GM23338 (cell line): Measurements from ENCODE around the gene PALLD. TPM values are rescaled to one million over a fixed set of nuclear protein-coding genes. Genes with fewer than 3 reads are reported as not detected.

Source experiments
- ATAC-seq: fragments of 200-7000 bp; cut with Tn5 transposase; 3 replicates; pipeline ENCODE4 v1.9.1; 2020
- DNase-seq: peaks from one replicate; pipeline ENCODE4 v3.0.0-alpha.2; 2015; ENCODE audit warnings: low spot score
- H2AFZ ChIP-seq: fragments of 200-600 bp; sonication (generic); 2 replicates; pipeline ENCODE4 v1.8.0; 2016; ENCODE audit warnings: antibody characterized with exemption, mild to moderate bottlenecking, moderate library complexity
- H3F3A ChIP-seq: fragments of 200-600 bp; sonication (generic); replicated peaks from 2 replicates; pipeline ENCODE4 v1.8.0; 2017; ENCODE audit warnings: antibody characterized with exemption, mixed run types, low read depth
- H3K27ac ChIP-seq: fragments of 200-600 bp; sonication (generic); 2 replicates; pipeline ENCODE4 v1.6.1; 2016; ENCODE audit warnings: low read depth
- H3K27me3 ChIP-seq: fragments of 200-600 bp; sonication (generic); 2 replicates; pipeline ENCODE4 v1.8.0; 2016; ENCODE audit warnings: mild to moderate bottlenecking, mixed run types, moderate library complexity; ENCODE audit not compliant: insufficient read depth
- H3K36me3 ChIP-seq: fragments of 200-600 bp; sonication (generic); 2 replicates; pipeline ENCODE4 v1.8.0; 2016; ENCODE audit warnings: mild to moderate bottlenecking; ENCODE audit not compliant: insufficient read depth
- H3K4me1 ChIP-seq: fragments of 200-600 bp; sonication (generic); 2 replicates; pipeline ENCODE4 v1.8.0; 2016; ENCODE audit warnings: mild to moderate bottlenecking, moderate library complexity; ENCODE audit not compliant: insufficient read depth
- H3K4me2 ChIP-seq: fragments of 200-600 bp; sonication (generic); 2 replicates; pipeline ENCODE4 v1.7.1; 2017; ENCODE audit warnings: mixed run types
- H3K4me3 ChIP-seq: fragments of 200-600 bp; sonication (generic); 2 replicates; pipeline ENCODE4 v1.6.1; 2016; ENCODE audit warnings: mixed run types
- H3K79me2 ChIP-seq: fragments of 200-600 bp; sonication (generic); replicated peaks from 2 replicates; pipeline ENCODE4 v1.8.0; 2017; ENCODE audit warnings: mild to moderate bottlenecking; ENCODE audit not compliant: insufficient read depth
- H3K9me2 ChIP-seq: fragments of 200-600 bp; sonication (generic); 2 replicates; pipeline ENCODE4 v1.8.0; 2017; ENCODE audit not compliant: insufficient read depth
- H4K20me1 ChIP-seq: fragments of 200-600 bp; sonication (generic); replicated peaks from 2 replicates; pipeline ENCODE4 v1.8.0; 2017; ENCODE audit warnings: mild to moderate bottlenecking; ENCODE audit not compliant: insufficient read depth
- H3K27ac Mint-ChIP-seq: 2 replicates; pipeline ENCODE4 v1.8.0; 2020; ENCODE audit warnings: inconsistent platforms, mild to moderate bottlenecking, moderate library complexity, mixed read lengths
- H3K27me3 Mint-ChIP-seq: 3 replicates; pipeline ENCODE4 v1.8.0; 2022; ENCODE audit warnings: low read depth, mild to moderate bottlenecking, moderate library complexity, mixed read lengths, inconsistent platforms; ENCODE audit not compliant: insufficient read depth, poor library complexity
- H3K36me3 Mint-ChIP-seq: 3 replicates; pipeline ENCODE4 v1.8.0; 2021; ENCODE audit warnings: low read depth, mild to moderate bottlenecking, inconsistent platforms, moderate library complexity, mixed read lengths
- H3K4me1 Mint-ChIP-seq: 3 replicates; pipeline ENCODE4 v1.8.0; 2020; ENCODE audit warnings: mild to moderate bottlenecking, inconsistent platforms, mixed read lengths
- H3K4me3 Mint-ChIP-seq: 3 replicates; pipeline ENCODE4 v1.8.0; 2021; ENCODE audit warnings: moderate library complexity, mild to moderate bottlenecking, inconsistent platforms, mixed read lengths
- H3K9me3 Mint-ChIP-seq: 3 replicates; pipeline ENCODE4 v1.8.0; 2020; ENCODE audit warnings: moderate library complexity, mild to moderate bottlenecking, inconsistent platforms, mixed read lengths
- EZH2 ChIP-seq: fragments of 200-600 bp; sonication (generic); IDR thresholded peaks from one replicate; pipeline ENCODE4 v1.8.0; 2017; ENCODE audit warnings: antibody characterized with exemption, mild to moderate bottlenecking, low read depth; ENCODE audit not compliant: unreplicated experiment
- JUNB ChIP-seq: IDR thresholded peaks from one replicate; pipeline ENCODE4 v1.6.1; 2016; ENCODE audit warnings: antibody characterized with exemption; ENCODE audit not compliant: unreplicated experiment
- NANOG ChIP-seq: IDR thresholded peaks from 2 replicates; pipeline ENCODE4 v1.6.1; 2016; ENCODE audit warnings: antibody characterized with exemption, borderline replicate concordance
- POLR2AphosphoS5 ChIP-seq: IDR thresholded peaks from 2 replicates; pipeline ENCODE4 v1.6.1; 2016; ENCODE audit warnings: antibody characterized with exemption, low read depth
- STAT1 ChIP-seq: IDR thresholded peaks from one replicate; pipeline ENCODE4 v1.6.1; 2016; ENCODE audit warnings: antibody characterized with exemption; ENCODE audit not compliant: unreplicated experiment
- polyA plus RNA-seq: library from polyadenylated mRNA; unstranded; fragments of >200 nt; fragmentation: Nextera tagmentation; extraction: Ambion mirVana; gene quantifications from 2 replicates; pipeline ENCODE4 v1.2.1, GENCODE V29; 2016
- total RNA-seq: library from RNA; depleted of rRNA; stranded (reverse); fragments of >200 nt; shearing (Covaris generic); gene quantifications from 2 replicates; pipeline ENCODE4 v1.2.3, GENCODE V29; 2014
- TF ChIP-seq, protein P1 (sequence below): fragments of 250-450 bp; sonication (Bioruptor Pico); IDR thresholded peaks from 2 replicates; pipeline ENCODE4 v1.5.0; 2020; ENCODE audit warnings: mild to moderate bottlenecking, moderate library complexity
- TF ChIP-seq, protein P2 (sequence below), 2 experiments: fragments of 200-600 bp in 1 of 2; sonication (generic) in 1 of 2; conservative IDR thresholded peaks; 2 replicates each; pipeline versions ENCODE4 v1.5.1 to v1.6.1; 2016 to 2017; ENCODE audit warnings: antibody characterized with exemption in 2 of 2, low read depth in 2 of 2, mild to moderate bottlenecking in 2 of 2, moderate library complexity in 1 of 2
- TF ChIP-seq, protein P3 (sequence below): IDR thresholded peaks from one replicate; pipeline ENCODE4 v1.6.1; 2018; ENCODE audit warnings: antibody characterized with exemption; ENCODE audit not compliant: unreplicated experiment

PALLD gene
- total and polyA plus RNA-seq, 2 experiments from 2014 or later = 13.1 to 30.2 TPM

DNA sequence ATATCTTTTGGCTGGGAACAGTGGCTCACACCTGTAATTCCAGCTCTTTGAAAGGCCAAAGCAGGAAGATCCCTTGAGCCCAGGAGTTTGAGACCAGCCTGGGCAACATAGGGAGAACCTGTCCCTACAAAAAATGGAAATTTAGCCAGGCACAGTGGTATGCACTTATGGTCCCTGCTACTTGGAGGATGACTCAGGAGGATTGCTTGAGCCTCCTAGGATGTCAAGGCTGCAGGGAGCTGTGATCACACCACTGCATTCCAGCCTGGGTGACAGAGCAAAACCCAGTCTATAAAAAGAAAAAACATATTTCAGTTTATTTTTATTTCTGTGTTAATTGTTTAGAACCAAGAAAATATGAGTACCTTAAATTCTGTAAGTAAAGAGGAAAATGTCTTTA, 389.5 kb downstream of the PALLD start (continued):
- TF ChIP-seq, protein P1, sequence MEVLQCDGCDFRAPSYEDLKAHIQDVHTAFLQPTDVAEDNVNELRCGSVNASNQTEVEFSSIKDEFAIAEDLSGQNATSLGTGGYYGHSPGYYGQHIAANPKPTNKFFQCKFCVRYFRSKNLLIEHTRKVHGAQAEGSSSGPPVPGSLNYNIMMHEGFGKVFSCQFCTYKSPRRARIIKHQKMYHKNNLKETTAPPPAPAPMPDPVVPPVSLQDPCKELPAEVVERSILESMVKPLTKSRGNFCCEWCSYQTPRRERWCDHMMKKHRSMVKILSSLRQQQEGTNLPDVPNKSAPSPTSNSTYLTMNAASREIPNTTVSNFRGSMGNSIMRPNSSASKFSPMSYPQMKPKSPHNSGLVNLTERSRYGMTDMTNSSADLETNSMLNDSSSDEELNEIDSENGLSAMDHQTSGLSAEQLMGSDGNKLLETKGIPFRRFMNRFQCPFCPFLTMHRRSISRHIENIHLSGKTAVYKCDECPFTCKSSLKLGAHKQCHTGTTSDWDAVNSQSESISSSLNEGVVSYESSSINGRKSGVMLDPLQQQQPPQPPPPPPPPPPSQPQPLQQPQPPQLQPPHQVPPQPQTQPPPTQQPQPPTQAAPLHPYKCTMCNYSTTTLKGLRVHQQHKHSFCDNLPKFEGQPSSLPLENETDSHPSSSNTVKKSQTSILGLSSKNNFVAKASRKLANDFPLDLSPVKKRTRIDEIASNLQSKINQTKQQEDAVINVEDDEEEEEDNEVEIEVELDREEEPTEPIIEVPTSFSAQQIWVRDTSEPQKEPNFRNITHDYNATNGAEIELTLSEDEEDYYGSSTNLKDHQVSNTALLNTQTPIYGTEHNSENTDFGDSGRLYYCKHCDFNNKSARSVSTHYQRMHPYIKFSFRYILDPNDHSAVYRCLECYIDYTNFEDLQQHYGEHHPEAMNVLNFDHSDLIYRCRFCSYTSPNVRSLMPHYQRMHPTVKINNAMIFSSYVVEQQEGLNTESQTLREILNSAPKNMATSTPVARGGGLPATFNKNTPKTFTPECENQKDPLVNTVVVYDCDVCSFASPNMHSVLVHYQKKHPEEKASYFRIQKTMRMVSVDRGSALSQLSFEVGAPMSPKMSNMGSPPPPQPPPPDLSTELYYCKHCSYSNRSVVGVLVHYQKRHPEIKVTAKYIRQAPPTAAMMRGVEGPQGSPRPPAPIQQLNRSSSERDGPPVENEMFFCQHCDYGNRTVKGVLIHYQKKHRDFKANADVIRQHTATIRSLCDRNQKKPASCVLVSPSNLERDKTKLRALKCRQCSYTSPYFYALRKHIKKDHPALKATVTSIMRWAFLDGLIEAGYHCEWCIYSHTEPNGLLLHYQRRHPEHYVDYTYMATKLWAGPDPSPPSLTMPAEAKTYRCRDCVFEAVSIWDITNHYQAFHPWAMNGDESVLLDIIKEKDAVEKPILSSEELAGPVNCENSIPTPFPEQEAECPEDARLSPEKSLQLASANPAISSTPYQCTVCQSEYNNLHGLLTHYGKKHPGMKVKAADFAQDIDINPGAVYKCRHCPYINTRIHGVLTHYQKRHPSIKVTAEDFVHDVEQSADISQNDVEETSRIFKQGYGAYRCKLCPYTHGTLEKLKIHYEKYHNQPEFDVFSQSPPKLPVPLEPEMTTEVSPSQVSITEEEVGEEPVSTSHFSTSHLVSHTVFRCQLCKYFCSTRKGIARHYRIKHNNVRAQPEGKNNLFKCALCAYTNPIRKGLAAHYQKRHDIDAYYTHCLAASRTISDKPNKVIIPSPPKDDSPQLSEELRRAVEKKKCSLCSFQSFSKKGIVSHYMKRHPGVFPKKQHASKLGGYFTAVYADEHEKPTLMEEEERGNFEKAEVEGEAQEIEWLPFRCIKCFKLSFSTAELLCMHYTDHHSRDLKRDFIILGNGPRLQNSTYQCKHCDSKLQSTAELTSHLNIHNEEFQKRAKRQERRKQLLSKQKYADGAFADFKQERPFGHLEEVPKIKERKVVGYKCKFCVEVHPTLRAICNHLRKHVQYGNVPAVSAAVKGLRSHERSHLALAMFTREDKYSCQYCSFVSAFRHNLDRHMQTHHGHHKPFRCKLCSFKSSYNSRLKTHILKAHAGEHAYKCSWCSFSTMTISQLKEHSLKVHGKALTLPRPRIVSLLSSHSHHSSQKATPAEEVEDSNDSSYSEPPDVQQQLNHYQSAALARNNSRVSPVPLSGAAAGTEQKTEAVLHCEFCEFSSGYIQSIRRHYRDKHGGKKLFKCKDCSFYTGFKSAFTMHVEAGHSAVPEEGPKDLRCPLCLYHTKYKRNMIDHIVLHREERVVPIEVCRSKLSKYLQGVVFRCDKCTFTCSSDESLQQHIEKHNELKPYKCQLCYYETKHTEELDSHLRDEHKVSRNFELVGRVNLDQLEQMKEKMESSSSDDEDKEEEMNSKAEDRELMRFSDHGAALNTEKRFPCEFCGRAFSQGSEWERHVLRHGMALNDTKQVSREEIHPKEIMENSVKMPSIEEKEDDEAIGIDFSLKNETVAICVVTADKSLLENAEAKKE (CRISPR knock-in tag) = no peak
- no peak for TF ChIP-seq JUNB
- no peak for TF ChIP-seq POLR2AphosphoS5

DNA sequence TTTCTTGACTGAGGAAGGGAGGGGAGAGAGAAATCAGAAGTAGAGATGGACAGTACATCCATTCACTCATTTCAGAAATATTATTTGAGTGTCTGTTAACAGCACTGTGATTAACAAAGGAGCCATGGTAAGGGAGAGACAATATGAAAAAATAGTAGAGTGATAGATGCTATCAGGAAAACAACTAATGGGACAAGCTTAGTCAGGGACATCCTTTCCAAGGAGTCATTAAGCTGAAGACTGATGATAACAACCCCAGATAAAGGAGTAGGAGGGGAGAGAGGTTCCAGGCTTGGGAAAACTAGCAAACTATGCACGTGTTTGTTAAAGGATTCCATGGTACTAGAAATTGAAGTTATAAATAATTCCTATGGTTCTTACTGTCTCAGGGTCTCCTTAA, 391.0 kb downstream of the PALLD start:
- no peaks in the 10 kb centered on the region for H3K79me2 ChIP-seq
- no peaks in the 10 kb centered on the region for H3K27me3 ChIP-seq
- H3K4me1 ChIP-seq = no peaks in the 10 kb centered on the region
- ATAC-seq = no peak
- Mint-ChIP-seq H3K27ac (no peak overlapping the region), H3K36me3 (peaks cover 18% of the 10 kb centered on the region; the same call in 2 of the 3 replicates), H3K9me3 (no peaks in the 10 kb centered on the region), H3K27me3 (no peaks in the 10 kb centered on the region), H3K4me3 (no peak overlapping the region), H3K4me1 (0 out of 3 replicates have a peak, but pooled peaks cover 2% of the 10 kb centered on the region)
- TF ChIP-seq, protein P2, sequence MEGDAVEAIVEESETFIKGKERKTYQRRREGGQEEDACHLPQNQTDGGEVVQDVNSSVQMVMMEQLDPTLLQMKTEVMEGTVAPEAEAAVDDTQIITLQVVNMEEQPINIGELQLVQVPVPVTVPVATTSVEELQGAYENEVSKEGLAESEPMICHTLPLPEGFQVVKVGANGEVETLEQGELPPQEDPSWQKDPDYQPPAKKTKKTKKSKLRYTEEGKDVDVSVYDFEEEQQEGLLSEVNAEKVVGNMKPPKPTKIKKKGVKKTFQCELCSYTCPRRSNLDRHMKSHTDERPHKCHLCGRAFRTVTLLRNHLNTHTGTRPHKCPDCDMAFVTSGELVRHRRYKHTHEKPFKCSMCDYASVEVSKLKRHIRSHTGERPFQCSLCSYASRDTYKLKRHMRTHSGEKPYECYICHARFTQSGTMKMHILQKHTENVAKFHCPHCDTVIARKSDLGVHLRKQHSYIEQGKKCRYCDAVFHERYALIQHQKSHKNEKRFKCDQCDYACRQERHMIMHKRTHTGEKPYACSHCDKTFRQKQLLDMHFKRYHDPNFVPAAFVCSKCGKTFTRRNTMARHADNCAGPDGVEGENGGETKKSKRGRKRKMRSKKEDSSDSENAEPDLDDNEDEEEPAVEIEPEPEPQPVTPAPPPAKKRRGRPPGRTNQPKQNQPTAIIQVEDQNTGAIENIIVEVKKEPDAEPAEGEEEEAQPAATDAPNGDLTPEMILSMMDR (conservative IDR thresholded peaks at IDR 0.05; ENCODE audit: low read depth in 2 of 2) = no peak
- TF ChIP-seq, protein P3, sequence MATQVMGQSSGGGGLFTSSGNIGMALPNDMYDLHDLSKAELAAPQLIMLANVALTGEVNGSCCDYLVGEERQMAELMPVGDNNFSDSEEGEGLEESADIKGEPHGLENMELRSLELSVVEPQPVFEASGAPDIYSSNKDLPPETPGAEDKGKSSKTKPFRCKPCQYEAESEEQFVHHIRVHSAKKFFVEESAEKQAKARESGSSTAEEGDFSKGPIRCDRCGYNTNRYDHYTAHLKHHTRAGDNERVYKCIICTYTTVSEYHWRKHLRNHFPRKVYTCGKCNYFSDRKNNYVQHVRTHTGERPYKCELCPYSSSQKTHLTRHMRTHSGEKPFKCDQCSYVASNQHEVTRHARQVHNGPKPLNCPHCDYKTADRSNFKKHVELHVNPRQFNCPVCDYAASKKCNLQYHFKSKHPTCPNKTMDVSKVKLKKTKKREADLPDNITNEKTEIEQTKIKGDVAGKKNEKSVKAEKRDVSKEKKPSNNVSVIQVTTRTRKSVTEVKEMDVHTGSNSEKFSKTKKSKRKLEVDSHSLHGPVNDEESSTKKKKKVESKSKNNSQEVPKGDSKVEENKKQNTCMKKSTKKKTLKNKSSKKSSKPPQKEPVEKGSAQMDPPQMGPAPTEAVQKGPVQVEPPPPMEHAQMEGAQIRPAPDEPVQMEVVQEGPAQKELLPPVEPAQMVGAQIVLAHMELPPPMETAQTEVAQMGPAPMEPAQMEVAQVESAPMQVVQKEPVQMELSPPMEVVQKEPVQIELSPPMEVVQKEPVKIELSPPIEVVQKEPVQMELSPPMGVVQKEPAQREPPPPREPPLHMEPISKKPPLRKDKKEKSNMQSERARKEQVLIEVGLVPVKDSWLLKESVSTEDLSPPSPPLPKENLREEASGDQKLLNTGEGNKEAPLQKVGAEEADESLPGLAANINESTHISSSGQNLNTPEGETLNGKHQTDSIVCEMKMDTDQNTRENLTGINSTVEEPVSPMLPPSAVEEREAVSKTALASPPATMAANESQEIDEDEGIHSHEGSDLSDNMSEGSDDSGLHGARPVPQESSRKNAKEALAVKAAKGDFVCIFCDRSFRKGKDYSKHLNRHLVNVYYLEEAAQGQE = no peak
- TF ChIP-seq NANOG (no peak), EZH2 (no peak), STAT1 (no peak)
- no peaks in the 10 kb centered on the region for H3F3A ChIP-seq
- H3K4me2 ChIP-seq = no peak overlapping the region
- H2AFZ ChIP-seq = no peak overlapping the region
- no peaks in the 10 kb centered on the region; the same call in 1 of the 2 replicates for H4K20me1 ChIP-seq
- H3K36me3 ChIP-seq = peaks cover 5% of the 10 kb centered on the region; the same call in 1 of the 2 replicates
- no peak overlapping the region for H3K27ac ChIP-seq
- H3K9me2 ChIP-seq = no peaks in the 10 kb centered on the region
- no peak overlapping the region for H3K4me3 ChIP-seq
- DNase-seq = no peak
